ENCODE data around the gene SSC5D.

The SSC5D gene

DNA sequence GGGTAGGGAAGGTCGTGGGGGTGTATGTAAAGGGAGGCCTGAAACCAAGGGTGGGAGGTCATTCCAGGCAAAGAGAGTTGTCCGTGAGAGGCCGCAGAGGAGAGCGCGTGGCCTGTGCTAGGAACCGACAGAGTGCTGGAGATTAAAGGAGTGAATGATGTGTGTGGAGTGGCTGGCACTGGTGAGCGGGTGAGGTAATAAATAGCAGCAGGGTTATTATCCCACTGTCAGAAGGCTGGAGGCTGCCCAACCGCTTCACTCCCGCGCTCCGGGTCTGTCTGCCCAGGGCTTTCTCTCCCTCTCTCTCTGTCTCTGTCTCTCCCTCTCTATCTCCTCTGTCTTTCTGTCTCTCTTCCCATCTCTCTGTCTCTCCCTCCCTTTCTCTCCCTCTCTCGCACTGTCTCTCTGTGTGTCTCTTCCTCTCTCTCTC, 75.0 kb downstream of the SSC5D start:
- Histone ChIP-seq H3K27ac (no peak overlapping the region), H3K9ac (no peak overlapping the region), H3K36me3 (no peaks in the 10 kb centered on the region), H3K27me3 (no peaks in the 10 kb centered on the region), H3K4me3 (no peak overlapping the region), H3K9me3 (peaks cover 6% of the 10 kb centered on the region), H3K4me2 (no peak overlapping the region), H3K4me1 (peaks cover 9% of the 10 kb centered on the region; the same call in 1 of the 2 replicates), H4K20me1 (no peaks in the 10 kb centered on the region)
- TF ChIP-seq Cebpa-rat (IDR thresholded peaks at IDR 0.05), result no peak

DNA sequence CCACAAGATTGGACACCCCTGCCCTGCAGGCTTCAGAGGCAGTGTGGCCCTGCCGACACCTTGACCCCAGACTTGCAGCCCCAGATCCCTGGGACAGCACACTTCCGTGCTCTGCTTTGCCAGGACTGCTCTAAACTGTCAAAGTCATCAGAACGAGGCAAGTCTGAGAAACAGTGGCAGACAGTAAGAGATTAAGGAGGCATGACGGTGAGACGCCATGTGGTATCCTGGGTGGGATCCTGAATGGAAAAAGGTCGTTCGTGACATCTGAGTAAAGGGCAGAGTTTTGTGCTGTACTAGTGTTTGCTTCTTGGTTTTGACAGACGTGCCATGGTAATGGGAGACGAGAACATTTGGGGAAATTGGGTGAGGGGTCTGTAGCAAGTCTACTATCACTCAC, 78.6 kb downstream of the SSC5D start:
- H3K4me1 ChIP-seq, result peaks cover 9% of the 10 kb centered on the region; the same call in 1 of the 2 replicates
- no peaks in the 10 kb centered on the region for H3K9me3 ChIP-seq
- no peaks in the 10 kb centered on the region for H4K20me1 ChIP-seq
- no peaks in the 10 kb centered on the region for H3K36me3 ChIP-seq
- no peaks in the 10 kb centered on the region for H3K27me3 ChIP-seq
- H3K4me3 ChIP-seq, result no peak overlapping the region
- H3K27ac ChIP-seq, result no peak overlapping the region
- no peak overlapping the region for H3K4me2 ChIP-seq
- TF ChIP-seq Cebpa-rat (IDR thresholded peaks at IDR 0.05), result no peak
- H3K9ac ChIP-seq, result no peak overlapping the region

DNA sequence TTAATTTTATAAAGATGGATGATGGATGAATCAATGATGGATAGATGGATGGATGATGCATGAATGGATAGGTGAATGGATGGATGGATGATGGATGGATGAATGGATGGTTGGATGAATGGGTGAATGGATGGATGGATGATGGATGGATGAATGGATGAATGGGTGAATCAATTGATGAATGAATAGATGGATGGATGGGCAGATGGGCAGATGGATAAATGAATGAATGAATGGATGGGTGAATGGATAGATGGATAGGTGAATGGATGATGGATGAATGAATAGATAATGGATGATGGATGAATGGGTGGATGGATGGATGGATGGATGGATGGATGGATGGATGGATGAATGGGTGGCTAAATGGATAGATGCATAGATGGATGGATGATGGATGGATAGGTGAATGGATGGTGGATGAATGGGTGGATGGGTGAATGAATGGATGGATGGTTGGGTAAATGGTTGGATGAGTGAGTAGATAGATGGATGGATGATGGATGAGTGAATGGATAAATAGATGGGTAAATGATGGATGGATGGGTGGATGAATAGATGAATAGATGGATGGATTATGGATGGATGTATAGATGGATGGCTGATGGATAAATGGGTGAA, 79.6 kb downstream of the SSC5D start:
- Histone ChIP-seq H3K4me3 (no peak overlapping the region), H4K20me1 (no peaks in the 10 kb centered on the region), H3K27ac (no peak overlapping the region), H3K36me3 (no peaks in the 10 kb centered on the region), H3K9ac (no peak overlapping the region), H3K4me1 (peaks cover 9% of the 10 kb centered on the region; the same call in 1 of the 2 replicates), H3K9me3 (no peaks in the 10 kb centered on the region), H3K27me3 (no peaks in the 10 kb centered on the region), H3K4me2 (no peak overlapping the region)
- no peak for TF ChIP-seq Cebpa-rat (IDR thresholded peaks at IDR 0.05)
